GM20431 (cell line): ENCODE data around the gene RAI1.

Source experiments
- in situ Hi-C: fragments of 300-500 bp; cut with MseI, MboI; formaldehyde crosslinking; loops from one replicate; pipeline ENCODE4 v1.15.0; 2020; ENCODE audit warnings: low sequenced_read_pairs; ENCODE audit not compliant: unreplicated experiment

RAI1 gene

DNA sequence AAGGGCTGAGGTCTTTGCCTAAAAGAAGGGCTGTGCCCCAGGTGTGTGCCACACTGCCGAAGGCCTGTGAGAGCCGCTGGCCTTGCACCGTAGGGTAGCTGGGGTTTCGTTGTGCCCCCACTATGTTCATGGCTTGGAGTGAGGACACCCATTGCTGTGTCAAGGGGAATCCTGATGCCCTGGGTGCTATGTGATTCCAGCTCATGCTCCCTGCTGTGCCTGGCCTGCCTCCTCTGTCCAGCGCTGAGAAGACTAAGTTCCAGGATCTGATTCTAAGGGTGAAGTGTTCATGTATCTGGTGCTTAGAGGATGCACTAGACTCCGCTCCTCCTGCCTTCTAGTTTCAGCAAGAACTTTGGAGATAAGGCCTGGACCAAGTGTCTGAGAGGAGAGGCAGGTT is 108.2 kb downstream of the RAI1 start:
- in situ Hi-C loops: no loop called here

DNA sequence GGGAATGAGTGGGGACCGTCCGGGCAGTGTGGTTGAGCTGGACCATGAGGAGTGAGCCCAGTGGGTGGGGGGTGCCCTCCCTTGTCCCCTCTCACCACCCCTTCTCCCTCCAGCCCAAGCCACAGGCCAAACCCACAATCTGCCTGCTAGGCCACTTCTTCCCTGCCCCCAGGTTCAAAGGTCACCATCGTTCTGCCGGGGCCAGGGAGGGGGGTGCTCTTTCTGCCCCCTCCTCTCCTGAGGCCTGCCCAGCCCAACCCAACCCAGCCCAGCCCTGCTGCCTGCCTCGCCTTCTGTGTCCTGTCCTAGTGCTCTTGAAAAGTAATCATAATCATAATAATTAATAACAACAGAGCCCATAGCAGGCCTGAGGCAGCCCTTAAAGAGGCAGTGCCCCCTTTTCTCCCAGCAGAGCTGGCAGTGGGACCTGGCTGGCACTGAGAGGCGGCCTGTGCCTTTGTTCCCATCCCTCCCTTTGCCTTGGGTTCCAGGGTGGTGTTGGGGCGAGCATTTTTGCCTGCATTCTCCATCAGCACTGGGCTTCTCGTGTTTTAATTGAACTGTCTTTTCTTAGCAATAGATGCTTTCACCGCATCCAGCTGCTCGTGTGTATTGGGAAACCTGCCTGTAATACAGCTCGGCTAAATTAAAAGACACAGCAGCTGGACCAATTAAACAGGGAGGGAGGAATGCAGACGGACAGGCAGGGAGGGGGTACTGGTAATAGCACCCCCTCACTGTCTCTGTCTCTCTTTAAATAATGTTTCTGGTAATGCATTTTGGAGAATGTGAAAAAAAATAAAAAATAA is 108.8 kb downstream of the RAI1 start:
- in situ Hi-C loops: no loop called here

DNA sequence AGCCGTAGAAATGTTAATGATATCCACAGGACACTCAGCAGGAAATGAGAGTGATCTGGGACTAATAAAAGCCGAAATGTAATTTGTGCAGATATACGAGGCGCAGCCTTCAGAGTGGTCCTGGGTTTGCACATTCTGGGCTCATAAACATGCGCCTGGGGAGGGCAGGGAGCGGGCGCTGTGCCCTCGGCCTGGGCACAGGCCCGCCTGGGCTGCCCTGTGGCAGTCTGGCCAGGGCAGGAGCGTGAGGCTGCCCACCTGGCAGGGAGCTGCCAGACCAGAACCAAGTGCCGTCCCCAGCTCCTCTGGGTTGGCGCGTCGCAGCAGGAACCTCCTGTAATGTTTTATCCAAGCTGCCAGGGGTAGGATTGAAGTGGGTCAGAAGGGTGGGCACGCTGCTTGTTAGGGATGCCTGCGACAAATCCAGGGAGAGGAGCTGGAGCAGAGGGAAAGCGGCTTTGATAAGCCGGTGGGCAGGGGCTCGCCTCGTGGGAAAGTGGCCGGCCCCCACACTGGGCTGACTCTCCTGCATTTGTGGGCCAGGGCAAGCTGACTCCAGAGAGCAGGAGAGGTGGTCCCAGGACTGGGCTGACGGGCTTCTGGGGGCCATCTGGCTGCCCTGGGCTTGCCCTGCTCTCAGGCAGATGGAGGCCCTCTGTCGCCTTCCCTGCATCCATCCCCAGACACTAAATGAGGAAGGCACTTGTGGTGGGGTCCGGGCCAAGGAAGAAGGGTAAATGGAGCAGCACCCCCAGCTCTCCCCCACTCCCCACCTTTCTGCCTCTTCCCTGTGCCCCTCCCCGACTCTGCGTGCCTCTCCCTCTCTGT is 109.6 kb downstream of the RAI1 start:
- in situ Hi-C loops: no loop called here

DNA sequence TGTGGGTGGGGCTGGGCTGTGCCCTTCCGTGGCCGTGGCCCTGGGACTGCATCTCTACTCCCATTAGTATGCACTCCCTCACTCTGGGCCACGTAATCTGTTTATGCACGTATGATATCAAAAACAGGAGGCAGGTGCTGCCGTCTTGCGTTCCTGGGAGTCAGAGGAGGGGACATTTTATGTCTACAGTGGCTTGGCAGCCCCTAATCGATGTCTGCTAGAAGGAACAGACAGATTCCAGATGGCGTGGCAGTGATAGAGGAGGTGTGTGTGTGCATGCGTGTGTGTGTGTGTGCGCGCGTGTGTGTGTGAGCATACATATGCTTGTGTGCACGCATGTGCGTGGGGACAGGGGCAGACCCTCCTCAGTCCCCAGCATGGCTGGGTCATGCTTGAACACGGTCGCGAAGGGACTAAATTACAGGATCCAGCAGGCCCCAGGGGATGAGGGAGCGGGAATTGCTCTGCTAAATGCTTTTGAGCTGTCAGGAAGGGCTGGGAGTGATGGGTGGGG is 110.8 kb downstream of the RAI1 start:
- in situ Hi-C loops: no loop called here

DNA sequence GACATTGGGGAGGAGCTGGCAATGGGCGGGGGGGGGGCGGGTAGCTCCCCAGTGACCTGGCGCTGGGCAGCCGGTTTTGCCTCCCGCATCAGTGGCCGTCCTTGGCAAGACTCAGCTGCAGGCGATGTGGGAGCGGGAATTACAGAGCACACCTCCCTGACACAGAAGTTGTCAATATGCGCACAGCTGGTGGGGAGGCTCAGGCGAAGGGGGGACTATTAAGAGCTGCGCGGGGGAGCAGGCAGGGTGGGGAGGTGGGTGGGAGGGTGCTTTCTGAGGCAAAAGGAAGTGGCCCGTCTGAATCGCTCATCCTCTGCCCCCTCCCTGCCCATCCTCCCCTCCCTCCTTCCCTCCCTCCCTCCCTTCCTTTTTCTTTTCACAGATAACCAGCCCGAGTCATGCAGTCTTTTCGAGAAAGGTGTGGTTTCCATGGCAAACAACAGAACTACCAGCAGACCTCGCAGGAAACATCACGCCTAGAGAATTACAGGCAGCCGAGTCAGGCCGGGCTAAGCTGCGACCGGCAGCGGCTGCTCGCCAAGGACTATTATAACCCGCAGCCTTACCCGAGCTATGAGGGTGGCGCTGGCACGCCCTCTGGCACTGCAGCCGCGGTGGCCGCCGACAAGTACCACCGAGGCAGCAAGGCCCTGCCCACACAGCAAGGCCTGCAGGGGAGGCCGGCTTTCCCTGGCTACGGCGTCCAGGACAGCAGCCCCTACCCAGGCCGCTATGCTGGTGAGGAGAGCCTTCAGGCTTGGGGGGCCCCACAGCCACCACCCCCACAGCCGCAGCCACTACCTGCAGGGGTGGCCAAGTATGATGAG is 111.5 kb downstream of the RAI1 start:
- in situ Hi-C loops: no loop called here

DNA sequence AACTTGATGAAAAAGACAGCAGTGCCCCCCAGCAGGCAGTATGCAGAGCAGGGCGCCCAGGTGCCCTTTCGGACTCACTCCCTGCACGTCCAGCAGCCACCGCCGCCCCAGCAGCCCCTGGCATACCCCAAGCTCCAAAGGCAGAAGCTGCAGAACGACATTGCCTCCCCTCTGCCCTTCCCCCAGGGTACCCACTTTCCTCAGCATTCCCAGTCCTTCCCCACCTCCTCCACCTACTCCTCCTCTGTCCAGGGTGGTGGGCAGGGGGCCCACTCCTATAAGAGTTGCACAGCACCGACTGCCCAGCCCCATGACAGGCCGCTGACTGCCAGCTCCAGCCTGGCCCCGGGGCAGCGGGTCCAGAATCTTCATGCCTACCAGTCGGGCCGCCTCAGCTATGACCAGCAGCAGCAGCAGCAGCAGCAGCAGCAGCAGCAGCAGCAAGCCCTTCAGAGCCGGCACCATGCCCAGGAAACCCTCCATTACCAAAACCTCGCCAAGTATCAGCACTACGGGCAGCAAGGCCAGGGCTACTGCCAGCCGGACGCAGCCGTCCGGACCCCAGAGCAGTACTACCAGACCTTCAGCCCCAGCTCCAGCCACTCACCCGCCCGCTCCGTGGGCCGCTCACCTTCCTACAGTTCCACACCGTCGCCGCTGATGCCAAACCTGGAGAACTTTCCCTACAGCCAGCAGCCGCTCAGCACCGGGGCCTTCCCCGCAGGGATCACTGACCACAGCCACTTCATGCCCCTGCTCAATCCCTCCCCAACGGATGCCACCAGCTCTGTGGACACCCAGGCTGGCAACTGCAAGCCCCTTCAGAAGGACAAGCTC is 112.3 kb downstream of the RAI1 start:
- in situ Hi-C loops: no loop called here

DNA sequence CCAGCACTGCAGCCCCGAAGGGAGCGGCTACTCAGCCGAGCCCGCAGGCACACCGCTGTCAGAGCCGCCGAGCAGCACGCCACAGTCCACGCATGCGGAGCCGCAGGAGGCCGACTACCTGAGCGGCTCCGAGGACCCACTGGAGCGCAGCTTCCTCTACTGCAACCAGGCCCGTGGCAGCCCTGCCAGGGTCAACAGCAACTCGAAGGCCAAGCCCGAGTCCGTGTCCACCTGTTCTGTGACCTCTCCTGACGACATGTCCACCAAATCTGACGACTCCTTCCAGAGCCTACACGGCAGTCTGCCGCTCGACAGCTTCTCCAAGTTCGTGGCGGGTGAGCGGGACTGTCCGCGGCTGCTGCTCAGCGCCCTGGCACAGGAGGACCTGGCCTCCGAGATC is 113.1 kb downstream of the RAI1 start:
- in situ Hi-C loops: no loop called here

DNA sequence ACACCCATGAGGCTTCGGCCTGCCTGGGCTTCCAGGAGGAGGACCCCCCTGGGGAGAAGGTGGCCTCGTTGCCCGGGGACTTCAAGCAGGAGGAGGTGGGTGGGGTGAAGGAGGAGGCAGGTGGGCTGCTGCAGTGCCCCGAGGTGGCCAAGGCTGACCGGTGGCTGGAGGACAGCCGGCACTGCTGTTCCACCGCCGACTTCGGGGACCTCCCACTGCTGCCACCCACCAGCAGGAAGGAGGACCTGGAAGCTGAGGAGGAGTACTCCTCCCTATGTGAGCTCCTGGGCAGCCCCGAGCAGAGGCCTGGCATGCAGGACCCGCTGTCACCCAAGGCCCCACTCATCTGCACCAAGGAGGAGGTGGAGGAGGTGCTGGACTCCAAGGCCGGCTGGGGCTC is 114.0 kb downstream of the RAI1 start:
- in situ Hi-C loops: no loop called here

DNA sequence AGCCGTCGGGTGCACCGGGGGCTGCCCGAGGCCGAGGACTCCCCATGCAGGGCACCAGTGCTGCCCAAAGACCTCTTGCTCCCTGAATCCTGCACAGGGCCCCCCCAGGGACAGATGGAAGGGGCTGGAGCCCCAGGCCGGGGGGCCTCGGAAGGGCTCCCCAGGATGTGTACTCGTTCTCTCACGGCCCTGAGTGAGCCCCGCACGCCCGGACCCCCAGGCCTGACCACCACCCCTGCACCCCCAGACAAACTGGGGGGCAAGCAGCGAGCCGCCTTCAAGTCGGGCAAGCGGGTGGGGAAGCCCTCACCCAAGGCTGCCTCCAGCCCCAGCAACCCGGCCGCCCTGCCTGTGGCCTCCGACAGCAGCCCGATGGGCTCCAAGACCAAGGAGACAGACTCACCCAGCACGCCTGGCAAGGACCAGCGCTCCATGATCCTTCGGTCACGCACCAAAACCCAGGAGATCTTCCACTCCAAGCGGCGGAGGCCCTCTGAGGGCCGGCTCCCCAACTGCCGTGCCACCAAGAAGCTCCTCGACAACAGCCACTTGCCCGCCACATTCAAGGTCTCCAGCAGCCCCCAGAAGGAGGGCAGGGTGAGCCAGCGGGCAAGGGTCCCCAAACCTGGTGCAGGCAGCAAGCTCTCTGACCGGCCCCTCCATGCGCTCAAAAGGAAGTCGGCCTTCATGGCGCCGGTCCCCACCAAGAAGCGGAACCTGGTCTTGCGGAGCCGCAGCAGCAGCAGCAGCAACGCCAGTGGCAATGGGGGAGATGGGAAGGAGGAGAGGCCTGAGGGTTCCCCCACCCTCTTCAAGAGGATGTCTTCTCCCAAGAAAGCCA is 114.9 kb downstream of the RAI1 start:
- in situ Hi-C loops: no loop called here

DNA sequence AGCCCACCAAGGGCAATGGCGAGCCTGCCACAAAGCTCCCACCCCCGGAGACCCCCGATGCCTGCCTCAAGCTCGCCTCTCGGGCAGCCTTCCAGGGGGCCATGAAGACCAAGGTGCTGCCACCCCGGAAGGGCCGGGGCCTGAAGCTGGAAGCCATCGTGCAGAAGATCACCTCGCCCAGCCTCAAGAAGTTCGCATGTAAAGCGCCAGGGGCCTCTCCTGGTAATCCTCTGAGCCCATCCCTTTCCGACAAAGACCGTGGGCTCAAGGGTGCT is 115.5 kb downstream of the RAI1 start:
- in situ Hi-C loops: no loop called here

DNA sequence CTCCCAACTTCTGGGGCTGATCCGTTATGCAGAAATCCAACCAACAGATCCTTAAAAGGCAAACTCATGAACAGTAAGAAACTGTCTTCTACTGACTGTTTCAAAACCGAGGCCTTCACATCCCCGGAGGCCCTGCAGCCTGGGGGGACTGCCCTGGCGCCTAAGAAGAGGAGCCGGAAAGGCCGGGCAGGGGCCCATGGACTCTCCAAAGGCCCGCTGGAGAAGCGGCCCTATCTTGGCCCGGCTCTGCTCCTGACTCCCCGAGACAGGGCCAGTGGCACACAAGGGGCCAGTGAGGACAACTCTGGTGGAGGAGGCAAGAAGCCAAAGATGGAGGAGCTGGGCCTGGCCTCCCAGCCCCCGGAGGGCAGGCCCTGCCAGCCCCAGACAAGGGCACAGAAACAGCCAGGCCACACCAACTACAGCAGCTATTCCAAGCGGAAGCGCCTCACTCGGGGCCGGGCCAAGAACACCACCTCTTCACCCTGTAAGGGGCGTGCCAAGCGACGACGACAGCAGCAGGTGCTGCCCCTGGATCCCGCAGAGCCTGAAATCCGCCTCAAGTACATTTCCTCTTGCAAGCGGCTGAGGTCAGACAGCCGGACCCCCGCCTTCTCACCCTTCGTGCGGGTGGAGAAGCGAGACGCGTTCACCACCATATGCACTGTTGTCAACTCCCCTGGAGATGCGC is 116.0 kb downstream of the RAI1 start:
- in situ Hi-C loops: no loop called here

DNA sequence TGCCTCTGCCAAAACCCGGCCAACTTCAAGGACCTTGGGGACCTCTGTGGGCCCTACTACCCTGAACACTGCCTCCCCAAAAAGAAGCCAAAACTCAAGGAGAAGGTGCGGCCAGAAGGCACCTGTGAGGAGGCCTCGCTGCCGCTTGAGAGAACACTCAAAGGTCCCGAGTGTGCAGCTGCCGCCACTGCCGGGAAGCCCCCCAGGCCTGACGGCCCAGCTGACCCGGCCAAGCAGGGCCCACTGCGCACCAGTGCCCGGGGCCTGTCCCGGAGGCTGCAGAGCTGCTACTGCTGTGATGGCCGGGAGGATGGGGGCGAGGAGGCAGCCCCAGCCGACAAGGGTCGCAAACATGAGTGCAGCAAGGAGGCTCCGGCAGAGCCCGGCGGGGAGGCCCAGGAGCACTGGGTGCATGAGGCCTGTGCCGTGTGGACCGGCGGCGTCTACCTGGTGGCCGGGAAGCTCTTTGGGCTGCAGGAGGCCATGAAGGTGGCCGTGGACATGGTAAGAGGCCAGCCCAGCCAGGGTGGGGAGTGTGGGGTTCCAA is 116.8 kb downstream of the RAI1 start:
- in situ Hi-C loops: no loop called here

DNA sequence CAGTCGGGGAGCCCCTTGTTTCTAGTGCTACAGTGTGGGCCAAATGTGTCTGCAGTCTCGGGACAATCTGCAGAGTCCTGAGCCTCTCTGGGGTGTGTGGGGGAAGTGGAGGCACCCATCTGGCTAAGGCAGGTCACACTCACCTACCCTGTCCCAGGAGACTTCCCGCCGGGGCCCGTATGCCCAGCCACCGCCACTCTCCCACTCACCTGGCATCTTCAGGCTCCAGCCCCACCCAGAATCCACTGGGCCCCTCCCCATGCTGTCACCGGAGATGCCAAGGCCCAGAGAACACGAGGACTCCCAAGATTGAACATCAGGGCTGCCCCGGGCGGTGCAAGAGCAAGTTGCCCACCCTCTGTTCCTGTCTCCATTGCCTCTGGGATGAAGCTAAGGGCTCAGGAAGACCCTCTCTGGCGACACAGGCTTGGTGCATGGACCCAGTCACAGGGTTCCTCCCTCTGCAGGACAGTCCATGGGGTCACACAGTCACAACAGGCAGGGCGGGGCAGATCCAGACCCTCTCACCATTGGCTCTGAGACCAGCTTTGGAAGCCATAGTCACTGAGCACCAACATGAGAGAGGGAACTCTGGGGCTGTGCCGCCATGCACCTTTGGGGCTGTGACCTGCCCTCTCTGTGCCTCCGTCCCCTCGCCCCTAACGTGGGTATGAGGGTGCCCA is 117.5 kb downstream of the RAI1 start:
- in situ Hi-C loops: no loop called here

DNA sequence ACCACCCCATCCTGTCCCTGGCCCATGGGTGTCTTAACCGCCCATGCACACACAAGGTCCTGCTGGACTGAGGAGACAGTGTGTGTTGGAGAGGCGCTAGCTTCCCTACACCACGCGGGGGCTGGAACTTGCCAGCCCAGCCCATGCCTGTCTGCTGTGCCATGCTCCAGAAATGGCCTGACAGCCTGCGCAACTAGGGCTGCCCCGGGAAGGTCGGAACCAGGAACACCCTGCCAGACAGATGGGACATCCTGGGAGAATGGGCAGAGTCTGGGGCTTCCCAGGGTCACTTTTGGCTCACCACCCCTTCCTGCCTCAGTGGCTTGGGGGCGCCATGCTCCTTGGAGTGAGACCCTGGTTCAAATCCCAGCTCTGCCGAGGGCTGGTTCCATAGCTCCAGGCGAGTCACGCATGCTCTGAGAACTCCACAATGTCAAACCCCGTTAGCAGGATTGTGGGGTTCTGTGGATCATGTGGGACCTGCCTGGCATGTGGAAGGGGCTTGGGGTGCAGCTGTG is 119.3 kb downstream of the RAI1 start:
- in situ Hi-C loops: no loop called here

DNA sequence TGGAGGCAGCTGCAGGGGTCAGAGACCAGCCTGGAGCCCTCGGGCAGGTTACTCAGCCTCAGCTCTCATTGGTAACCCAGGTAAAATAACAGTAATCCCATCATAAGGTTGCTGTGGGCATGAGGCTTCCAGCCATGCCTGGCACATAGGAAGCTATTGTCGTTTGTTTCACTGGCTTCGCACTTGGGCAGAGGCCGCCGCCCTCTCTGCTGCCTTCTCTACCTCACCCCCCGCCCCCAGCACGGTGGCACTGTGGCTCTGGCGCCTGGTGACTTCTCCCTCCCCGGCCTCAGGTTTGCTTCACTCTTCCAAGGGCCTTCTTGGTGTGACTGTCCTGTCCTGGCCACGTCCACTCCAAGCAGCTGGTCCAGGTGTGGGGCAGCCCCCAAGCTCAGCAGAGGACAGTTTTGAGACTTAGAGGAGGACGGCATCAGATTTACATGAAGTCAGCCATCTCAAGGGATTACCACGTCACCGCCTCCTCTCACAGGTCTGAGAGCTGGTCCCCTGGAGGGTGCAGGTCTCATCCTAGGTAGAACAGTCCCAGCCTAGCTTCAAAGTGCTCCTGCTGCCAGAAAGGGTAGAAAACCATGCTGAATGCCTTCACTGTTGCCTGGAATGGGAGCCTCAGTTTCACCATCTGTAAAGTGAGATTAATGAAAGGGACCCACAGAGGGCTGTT is 120.7 kb downstream of the RAI1 start:
- in situ Hi-C loops: no loop called here

DNA sequence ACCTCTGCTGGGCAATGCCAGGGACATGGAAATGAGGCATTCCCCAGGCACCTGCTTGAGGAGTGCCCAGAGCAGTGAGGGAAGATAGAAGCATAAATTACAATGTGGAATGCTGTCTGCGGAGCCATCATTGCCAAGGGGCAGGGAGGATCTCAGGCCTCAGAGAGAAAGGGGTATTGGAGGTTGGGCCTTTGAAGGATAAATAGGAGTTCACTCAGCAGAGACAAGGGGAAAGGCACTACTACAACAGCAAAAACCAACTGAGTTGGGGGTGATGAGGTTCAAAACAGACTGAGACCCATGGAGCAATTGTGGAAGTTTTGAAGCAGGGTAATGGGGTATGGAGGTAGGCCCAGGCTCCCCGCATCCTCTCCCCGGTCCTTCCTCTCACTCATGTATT is 122.7 kb downstream of the RAI1 start:
- in situ Hi-C loops: no loop called here

DNA sequence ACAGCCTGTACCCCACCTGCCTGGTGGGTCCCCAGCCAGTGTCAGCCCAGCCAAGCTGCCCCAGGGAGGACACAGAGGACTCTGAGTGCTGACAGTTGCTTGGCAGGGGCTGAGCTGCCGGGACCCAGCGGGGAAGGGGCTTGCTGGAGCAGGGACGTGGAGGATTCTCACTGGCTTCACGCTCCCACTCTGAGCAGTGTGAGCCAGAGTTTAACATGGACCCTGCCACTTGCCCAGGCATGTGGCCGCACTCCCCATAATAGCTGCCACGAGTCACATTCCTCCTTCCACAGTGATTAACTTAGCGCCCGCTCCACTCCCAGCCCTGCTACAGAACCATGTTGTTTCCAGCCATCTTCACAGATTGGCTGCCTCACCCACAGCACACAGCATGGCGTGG is 124.3 kb downstream of the RAI1 start:
- in situ Hi-C loops: no loop called here
